Spleen (tissue), 7 donors: ENCODE measurements around the gene DHX35.
A peak's percentile ranks its signal among the peaks of the same experiment; 100 is the strongest.

Experiments
- POLR2A ChIP-seq, 3 donors: fragments of 450-650 bp; IDR thresholded peaks; one replicate each; pipeline ENCODE4 v1.5.1; 2017; ENCODE audit warnings: antibody characterized with exemption in 3 of 3, mild to moderate bottlenecking in 1 of 3
- POLR2AphosphoS5 ChIP-seq, 3 donors: sonication (generic); formaldehyde crosslinking; IDR thresholded peaks; one replicate each; pipeline ENCODE4 v1.5.1; 2017; ENCODE audit warnings: antibody characterized with exemption in 3 of 3
- TF ChIP-seq, protein P1 (sequence below), 11 experiments: fragments of 200-600 bp in 7 of 11; fragments of 450-650 bp in 4 of 11; sonication (generic) in 4 of 11; IDR thresholded peaks in 8 of 11; conservative IDR thresholded peaks in 3 of 11; 1 replicate in 7 of 11; 2 replicates in 4 of 11; pipeline versions ENCODE4 v1.4.0 to v1.8.0; 2016 to 2021; ENCODE audit warnings: antibody characterized with exemption in 11 of 11, inconsistent platforms in 4 of 11, mild to moderate bottlenecking in 1 of 11
- donor health status: DM: no; HTN: no; CAD: no; lungs with moderate emphysema.
- donor health status: DM: no; HTN: no; CAD: no.
- donor health status: DM: no; HTN: no; CAD: no.

DNA sequence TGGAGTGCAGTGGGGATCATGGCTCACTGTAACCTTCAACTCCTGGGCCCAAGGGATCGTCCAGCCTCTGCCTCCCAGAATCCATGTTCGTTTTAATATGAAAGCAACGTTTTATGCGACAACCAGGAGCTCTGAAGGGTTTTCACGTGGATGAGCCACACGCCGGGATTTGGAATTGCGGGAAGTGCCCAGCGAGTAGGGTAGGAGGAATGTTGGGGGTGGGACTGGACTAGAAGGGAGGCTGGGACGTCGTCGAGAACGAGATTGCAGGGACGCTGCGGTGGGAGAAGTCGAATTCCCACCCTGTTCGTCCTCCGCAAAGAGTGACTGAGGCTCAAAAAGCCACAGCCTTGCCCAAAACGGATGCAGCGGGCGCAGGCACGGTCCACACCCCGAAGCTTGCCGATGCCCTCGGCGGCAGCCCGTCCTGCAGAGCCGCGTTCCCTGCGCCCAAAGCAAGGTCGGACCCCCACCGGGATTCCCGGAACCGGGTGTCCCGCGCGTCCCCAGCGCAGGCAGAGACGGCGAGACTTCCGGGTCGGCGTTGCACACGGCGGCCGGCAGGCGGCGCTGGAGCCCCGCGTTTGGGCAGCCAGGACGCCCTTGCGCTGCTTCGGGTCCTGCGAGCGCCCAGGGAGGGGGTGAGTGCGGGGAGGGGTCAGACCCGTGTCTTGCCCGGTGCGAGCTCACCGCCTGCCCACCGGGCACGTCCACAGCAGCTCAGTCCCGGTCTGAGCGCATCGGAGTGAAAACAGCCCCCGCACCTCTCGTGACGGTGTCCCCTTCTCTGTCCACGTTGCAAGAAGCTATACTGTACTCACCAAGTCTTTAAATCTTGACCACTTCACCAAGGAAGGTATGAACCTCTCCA lies 87.8 kb downstream of the DHX35 start:
- TF ChIP-seq, protein P1, sequence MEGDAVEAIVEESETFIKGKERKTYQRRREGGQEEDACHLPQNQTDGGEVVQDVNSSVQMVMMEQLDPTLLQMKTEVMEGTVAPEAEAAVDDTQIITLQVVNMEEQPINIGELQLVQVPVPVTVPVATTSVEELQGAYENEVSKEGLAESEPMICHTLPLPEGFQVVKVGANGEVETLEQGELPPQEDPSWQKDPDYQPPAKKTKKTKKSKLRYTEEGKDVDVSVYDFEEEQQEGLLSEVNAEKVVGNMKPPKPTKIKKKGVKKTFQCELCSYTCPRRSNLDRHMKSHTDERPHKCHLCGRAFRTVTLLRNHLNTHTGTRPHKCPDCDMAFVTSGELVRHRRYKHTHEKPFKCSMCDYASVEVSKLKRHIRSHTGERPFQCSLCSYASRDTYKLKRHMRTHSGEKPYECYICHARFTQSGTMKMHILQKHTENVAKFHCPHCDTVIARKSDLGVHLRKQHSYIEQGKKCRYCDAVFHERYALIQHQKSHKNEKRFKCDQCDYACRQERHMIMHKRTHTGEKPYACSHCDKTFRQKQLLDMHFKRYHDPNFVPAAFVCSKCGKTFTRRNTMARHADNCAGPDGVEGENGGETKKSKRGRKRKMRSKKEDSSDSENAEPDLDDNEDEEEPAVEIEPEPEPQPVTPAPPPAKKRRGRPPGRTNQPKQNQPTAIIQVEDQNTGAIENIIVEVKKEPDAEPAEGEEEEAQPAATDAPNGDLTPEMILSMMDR (IDR thresholded peaks at IDR 0.05 in 8 of 11, conservative IDR thresholded peaks at IDR 0.05 in 3 of 11), result peak; percentile 92 to 99 (median 97)
- no peak for TF ChIP-seq POLR2A (IDR thresholded peaks at IDR 0.05)
- peak; percentile 61 to 85 (median 73) for TF ChIP-seq POLR2AphosphoS5 (IDR thresholded peaks at IDR 0.05)
